DND-41 (cell line): ENCODE measurements around the gene IMPDH2.

Experiments used
- ATAC-seq: fragments of 200-7000 bp; cut with Tn5 transposase; 3 replicates; pipeline ENCODE4 v1.9.1; 2021; ENCODE audit warnings: low read depth; ENCODE audit not compliant: insufficient read depth
- DNase-seq: peaks from one replicate; pipeline ENCODE4 v3.0.0-alpha.2; 2020
- H2AFZ ChIP-seq: 2 replicates; pipeline ENCODE4 v1.6.0; 2012; ENCODE audit warnings: low read depth, low read length
- H3K27ac ChIP-seq: 2 replicates; pipeline ENCODE4 v1.5.1; 2012; ENCODE audit warnings: low read length, inconsistent platforms
- H3K27me3 ChIP-seq: fragments of 200-600 bp; sonication (generic); 2 replicates; pipeline ENCODE4 v1.6.0; 2012; ENCODE audit warnings: low read length, mild to moderate bottlenecking, inconsistent platforms; ENCODE audit not compliant: insufficient read depth, poor library complexity
- H3K36me3 ChIP-seq: 2 replicates; pipeline ENCODE4 v1.5.1; 2012; ENCODE audit warnings: low read length, inconsistent platforms; ENCODE audit not compliant: insufficient read depth
- H3K4me1 ChIP-seq: 2 replicates; pipeline ENCODE4 v1.5.1; 2012; ENCODE audit warnings: mild to moderate bottlenecking, low read length; ENCODE audit not compliant: insufficient read depth
- H3K4me2 ChIP-seq: 2 replicates; pipeline ENCODE4 v1.6.0; 2012; ENCODE audit warnings: mild to moderate bottlenecking, moderate library complexity, low read length, inconsistent platforms; ENCODE audit not compliant: insufficient read depth
- H3K4me3 ChIP-seq, 2 experiments: fragments of 200-600 bp in 1 of 2; shearing (Covaris generic) in 1 of 2; 2 replicates each; pipeline ENCODE4 v1.5.1; 2012 to 2016; ENCODE audit warnings: inconsistent platforms in 2 of 2, low read length in 2 of 2, mild to moderate bottlenecking in 2 of 2, low read depth in 1 of 2, moderate library complexity in 1 of 2
- H3K79me2 ChIP-seq: 2 replicates; pipeline ENCODE4 v1.6.0; 2012; ENCODE audit warnings: low read length, inconsistent platforms; ENCODE audit not compliant: insufficient read depth
- H3K9ac ChIP-seq: 2 replicates; pipeline ENCODE4 v1.6.0; 2012; ENCODE audit warnings: low read depth, mild to moderate bottlenecking, inconsistent platforms, low read length, moderate library complexity
- H3K9me3 ChIP-seq: 2 replicates; pipeline ENCODE4 v1.5.1; 2012; ENCODE audit warnings: low read length, moderate library complexity, mild to moderate bottlenecking, inconsistent platforms; ENCODE audit not compliant: insufficient read depth, severe bottlenecking
- H4K20me1 ChIP-seq: 2 replicates; pipeline ENCODE4 v1.6.0; 2012; ENCODE audit warnings: low read length; ENCODE audit not compliant: insufficient read depth
- EZH2 ChIP-seq: IDR thresholded peaks from 3 replicates; pipeline ENCODE4 v1.6.1; 2012; ENCODE audit warnings: borderline replicate concordance, low read depth, mild to moderate bottlenecking, moderate library complexity, low read length, inconsistent platforms; ENCODE audit not compliant: severe bottlenecking
- TF ChIP-seq, protein P1 (sequence below): IDR thresholded peaks from 2 replicates; pipeline ENCODE4 v1.5.1; 2012; ENCODE audit warnings: borderline replicate concordance, low read length, moderate library complexity, mild to moderate bottlenecking; ENCODE audit not compliant: poor library complexity, severe bottlenecking; ENCODE audit errors: extremely low read depth

The IMPDH2 gene

DNA sequence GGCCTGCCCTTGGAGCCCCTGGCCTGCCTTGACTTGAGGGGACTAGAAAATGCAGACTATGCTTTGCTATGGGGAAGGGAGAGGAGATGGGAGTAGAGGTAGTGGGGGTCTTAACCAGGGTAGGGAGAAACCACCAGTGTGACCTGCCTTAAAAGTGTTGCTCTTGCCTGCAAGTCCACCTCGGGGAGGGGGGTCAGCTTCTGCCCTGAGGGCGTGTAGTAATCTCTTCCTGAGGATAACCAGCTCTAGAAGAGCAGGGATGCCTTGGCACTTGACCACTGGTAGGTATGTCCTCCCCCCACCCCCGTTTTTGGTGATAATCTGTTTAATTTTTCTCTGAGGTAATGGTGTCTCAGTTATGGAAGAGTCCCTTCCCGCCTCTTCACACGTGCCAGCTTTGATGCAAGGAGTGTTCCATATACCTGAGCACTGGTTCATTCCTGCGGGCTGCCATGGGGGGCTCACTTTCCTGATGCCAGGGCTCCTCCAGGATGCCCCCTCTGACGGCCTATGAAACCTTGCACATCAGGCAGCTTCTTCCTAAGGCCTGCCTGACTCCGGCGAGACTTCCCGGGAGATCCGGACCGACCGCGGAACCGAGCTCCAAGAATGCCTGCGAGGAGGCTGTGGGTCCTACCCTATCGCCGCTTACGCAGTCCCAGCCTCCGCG, 39.9 kb downstream of the IMPDH2 start:
- no peak for TF ChIP-seq EZH2
- TF ChIP-seq, protein P1, sequence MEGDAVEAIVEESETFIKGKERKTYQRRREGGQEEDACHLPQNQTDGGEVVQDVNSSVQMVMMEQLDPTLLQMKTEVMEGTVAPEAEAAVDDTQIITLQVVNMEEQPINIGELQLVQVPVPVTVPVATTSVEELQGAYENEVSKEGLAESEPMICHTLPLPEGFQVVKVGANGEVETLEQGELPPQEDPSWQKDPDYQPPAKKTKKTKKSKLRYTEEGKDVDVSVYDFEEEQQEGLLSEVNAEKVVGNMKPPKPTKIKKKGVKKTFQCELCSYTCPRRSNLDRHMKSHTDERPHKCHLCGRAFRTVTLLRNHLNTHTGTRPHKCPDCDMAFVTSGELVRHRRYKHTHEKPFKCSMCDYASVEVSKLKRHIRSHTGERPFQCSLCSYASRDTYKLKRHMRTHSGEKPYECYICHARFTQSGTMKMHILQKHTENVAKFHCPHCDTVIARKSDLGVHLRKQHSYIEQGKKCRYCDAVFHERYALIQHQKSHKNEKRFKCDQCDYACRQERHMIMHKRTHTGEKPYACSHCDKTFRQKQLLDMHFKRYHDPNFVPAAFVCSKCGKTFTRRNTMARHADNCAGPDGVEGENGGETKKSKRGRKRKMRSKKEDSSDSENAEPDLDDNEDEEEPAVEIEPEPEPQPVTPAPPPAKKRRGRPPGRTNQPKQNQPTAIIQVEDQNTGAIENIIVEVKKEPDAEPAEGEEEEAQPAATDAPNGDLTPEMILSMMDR, result no peak
- Histone ChIP-seq H3K9ac (peak overlapping the region; percentile 74), H3K27me3 (no peaks in the 10 kb centered on the region), H3K4me3 (peak overlapping the region; percentile 43 to 62; a peak in 3 of 4 replicates), H3K36me3 (peaks cover 9% of the 10 kb centered on the region), H3K9me3 (no peaks in the 10 kb centered on the region), H3K79me2 (peaks cover 19% of the 10 kb centered on the region), H3K4me2 (peak overlapping the region; percentile 86), H2AFZ (peak overlapping the region; percentile 86), H3K4me1 (peaks cover 35% of the 10 kb centered on the region), H3K27ac (peak overlapping the region; percentile 72), H4K20me1 (no peaks in the 10 kb centered on the region)
- ATAC-seq, result peak; percentile 39
- DNase-seq, result no peak

DNA sequence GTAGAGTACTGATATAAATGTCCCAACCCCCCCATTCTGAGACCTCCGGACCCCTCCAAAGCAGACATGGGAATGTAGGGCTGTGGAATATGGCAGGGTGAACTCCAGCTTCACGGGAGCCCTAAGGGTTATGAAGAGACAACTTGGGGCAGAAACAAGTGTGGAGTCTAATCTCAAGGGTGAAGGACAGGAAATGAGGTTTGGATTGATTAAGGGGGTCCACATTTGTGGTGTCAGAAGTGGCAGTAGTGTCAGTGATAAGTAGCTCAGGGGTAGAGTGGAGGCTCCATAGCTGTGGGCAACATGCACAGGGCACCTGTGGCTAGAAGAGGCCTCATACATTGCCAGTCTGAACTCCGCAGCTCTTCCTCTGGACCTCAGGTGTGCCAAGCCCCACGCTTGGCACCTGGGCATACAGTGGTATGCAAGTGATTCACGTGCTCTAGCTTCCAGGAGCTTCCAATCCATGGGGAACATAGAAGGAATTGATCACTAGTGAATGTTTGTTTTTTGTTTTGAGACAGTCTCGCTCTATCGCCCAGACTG, 43.3 kb downstream of the IMPDH2 start:
- Histone ChIP-seq H3K4me1 (peaks cover 22% of the 10 kb centered on the region), H4K20me1 (no peaks in the 10 kb centered on the region), H3K9me3 (no peaks in the 10 kb centered on the region), H3K9ac (no peak overlapping the region), H3K27ac (no peak overlapping the region), H3K79me2 (peaks cover 8% of the 10 kb centered on the region), H3K4me3 (no peak overlapping the region), H3K4me2 (no peak overlapping the region), H3K36me3 (peaks cover 40% of the 10 kb centered on the region), H2AFZ (no peak overlapping the region), H3K27me3 (no peaks in the 10 kb centered on the region)
- TF ChIP-seq EZH2, result no peak
- TF ChIP-seq, protein P1, result no peak
- ATAC-seq, result no peak
- no peak for DNase-seq

DNA sequence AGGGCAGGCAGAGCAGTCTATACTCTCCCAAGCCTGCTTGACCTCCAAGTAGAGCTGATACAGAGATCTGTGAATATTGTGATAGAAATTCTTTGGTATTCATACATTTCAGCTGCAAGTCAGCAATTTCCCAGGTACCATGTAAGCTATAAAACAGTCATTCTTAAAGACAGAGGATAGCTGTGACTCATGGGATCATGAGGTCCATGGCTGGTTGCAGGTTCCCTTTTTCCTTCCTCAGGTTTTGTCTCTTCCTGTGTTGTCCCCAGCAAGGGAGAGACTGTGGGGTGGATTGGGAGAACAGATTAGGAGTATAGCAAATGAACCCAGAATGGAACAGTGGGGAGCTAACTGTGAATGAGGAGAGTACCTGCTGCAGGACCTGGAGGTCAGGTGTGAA, 44.5 kb downstream of the IMPDH2 start:
- Histone ChIP-seq H4K20me1 (no peaks in the 10 kb centered on the region), H3K27ac (no peak overlapping the region), H3K36me3 (peaks cover 50% of the 10 kb centered on the region)

More for the DNA sequence above, 44.5 kb downstream of the IMPDH2 start:
- Histone ChIP-seq H3K27me3 (no peaks in the 10 kb centered on the region), H3K4me3 (no peak overlapping the region), H2AFZ (no peak overlapping the region), H3K9ac (no peak overlapping the region), H3K4me2 (no peak overlapping the region), H3K9me3 (no peaks in the 10 kb centered on the region), H3K79me2 (no peaks in the 10 kb centered on the region; the same call in 1 of the 2 replicates), H3K4me1 (peaks cover 13% of the 10 kb centered on the region)
- no peak for TF ChIP-seq EZH2
- TF ChIP-seq, protein P1, result no peak
- DNase-seq (no peak), ATAC-seq (no peak)
